Measurements from ENCODE around the gene SLC9A5.

DNA sequence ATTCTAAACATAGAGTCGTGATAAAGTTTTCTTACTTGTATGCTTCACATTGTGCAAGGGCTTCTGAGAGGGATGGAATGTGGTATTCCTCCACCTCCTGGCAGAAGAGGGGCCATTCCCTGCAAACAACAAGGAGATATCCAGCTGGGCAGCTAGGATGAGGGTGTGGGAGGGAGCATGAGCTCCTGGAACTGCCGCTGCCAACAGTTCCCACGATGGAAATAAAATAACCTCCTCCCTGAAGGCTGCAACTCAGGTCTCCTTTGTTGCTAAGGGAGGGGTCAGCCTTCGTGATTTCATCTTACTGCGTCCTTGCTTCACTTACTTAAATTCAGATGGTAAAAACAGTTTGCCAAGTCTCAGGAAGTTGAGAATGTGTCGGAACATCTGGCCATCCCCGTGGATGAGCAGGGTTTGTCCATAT lies 46.2 kb downstream of the SLC9A5 start:
- no peak for TF ChIP-seq BHLHE40 (IDR thresholded peaks at IDR 0.05; ENCODE audit: borderline replicate concordance)
- no peak for TF ChIP-seq SP1 (IDR thresholded peaks at IDR 0.05)
- no peak for TF ChIP-seq SUZ12 (IDR thresholded peaks at IDR 0.05)
- no peak for TF ChIP-seq ZNF384 (IDR thresholded peaks at IDR 0.05)

All from HEK293T (cell line).